ENCODE results near the gene SNX27.

The SNX27 gene

DNA sequence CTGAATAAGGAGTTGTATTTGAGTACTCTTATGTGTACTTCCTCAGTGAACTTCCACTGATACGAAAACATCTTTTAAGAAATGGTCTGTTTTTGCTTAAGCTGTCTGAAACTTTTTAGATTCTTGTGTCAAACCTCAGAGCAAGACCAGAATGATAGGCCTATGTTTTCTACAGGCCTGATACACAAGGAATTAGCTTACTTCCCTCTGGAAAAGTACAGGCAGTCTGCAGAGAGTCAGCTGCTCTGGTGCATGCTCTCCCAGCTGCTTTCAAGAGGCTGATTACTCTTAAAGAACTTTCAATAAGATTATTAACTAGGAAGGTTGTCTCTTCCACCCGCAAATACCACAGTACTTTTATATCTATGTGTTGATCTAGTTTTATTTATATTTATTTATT is 9.5 kb downstream of the SNX27 start:
- no peak overlapping the region for H3K4me3 ChIP-seq (ENCODE audit: low read depth, low read length)
- no peak for DNase-seq (ENCODE audit: low read depth)
- TF ChIP-seq, protein P1, sequence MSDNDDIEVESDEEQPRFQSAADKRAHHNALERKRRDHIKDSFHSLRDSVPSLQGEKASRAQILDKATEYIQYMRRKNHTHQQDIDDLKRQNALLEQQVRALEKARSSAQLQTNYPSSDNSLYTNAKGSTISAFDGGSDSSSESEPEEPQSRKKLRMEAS (IDR thresholded peaks at IDR 0.05; ENCODE audit: low read depth, low read length): no peak
- TF ChIP-seq CTCF (IDR thresholded peaks at IDR 0.05; ENCODE audit: low read depth, low read length): no peak
- TF ChIP-seq POLR2A (IDR thresholded peaks at IDR 0.05; ENCODE audit: extremely low read depth, insufficient read length): no peak
- TF ChIP-seq MYC (IDR thresholded peaks at IDR 0.05; ENCODE audit: low read depth, low read length): no peak

DNA sequence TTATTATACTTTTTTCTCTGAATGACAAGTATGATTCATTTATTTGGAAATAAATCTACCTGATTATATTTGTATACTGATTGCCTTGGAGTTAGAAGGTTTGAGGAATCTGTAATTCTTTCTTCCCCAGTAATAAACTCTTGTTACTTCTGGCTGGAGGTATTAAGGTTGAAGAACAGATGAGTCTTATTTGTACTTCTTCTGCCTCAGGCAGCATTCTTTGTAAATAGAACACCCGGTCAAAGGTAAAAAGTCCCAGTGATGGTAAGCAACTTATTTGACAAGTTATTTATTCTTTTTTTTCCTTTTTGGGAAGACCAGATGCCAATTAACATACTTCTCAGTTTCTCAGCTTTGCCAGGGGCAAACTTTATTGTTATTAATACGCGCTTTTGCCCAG is 12.9 kb downstream of the SNX27 start:
- no peak overlapping the region for H3K4me3 ChIP-seq (ENCODE audit: low read depth, low read length)
- DNase-seq (ENCODE audit: low read depth): no peak
- TF ChIP-seq CTCF (IDR thresholded peaks at IDR 0.05; ENCODE audit: low read depth, low read length) (no peak), POLR2A (IDR thresholded peaks at IDR 0.05; ENCODE audit: extremely low read depth, insufficient read length) (no peak), MYC (IDR thresholded peaks at IDR 0.05; ENCODE audit: low read depth, low read length) (no peak)
- TF ChIP-seq, protein P1 (IDR thresholded peaks at IDR 0.05; ENCODE audit: low read depth, low read length): no peak

DNA sequence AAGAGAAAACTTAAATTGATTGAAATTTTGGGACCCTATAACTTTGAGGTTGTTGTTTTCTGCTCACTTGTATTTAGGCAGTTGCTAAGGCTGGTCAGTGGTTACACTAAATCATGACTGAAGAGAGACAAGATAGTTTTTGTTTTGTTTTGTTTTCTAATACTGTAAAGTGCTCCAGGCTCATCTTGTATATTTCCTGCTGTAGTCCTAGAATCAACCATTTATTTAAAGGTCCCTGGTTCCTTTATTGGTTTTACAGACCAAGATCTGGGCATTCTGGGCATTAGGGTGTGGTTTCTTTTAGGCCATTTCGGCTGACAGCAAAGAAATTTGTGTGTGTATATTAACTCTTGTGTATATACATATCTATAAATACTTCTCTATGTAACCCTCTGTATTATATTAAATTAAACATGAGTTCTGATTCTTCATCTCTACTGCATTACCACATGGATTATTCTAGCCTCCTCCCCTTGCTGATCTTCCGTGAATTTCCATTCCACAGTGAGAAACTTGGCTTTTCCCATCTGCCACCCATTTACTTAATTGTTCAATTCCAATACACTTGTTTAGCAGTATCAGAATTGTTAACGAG is 15.0 kb downstream of the SNX27 start:
- no peak for DNase-seq (ENCODE audit: low read depth)
- no peak overlapping the region for H3K4me3 ChIP-seq (ENCODE audit: low read depth, low read length)
- TF ChIP-seq, protein P1 (IDR thresholded peaks at IDR 0.05; ENCODE audit: low read depth, low read length): no peak
- TF ChIP-seq CTCF (IDR thresholded peaks at IDR 0.05; ENCODE audit: low read depth, low read length): no peak
- no peak for TF ChIP-seq MYC (IDR thresholded peaks at IDR 0.05; ENCODE audit: low read depth, low read length)
- no peak for TF ChIP-seq POLR2A (IDR thresholded peaks at IDR 0.05; ENCODE audit: extremely low read depth, insufficient read length)

DNA sequence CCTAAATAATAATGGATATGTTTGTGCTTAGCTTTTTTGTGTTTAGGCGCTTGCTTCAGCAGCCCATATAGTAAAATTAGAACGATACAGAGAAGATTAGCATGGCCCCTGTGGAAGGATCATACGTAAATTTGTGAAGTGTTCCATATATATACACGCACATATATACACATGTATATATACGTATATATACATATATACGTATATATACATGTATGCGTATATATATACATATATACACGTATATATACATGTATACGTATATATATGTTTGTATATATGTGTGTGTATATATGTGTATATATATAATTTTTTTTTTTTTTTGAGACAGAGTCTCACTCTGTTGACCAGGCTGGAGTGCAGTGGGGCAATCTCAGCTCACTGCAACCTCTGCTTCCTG is 17.4 kb downstream of the SNX27 start:
- no peak for TF ChIP-seq POLR2A (IDR thresholded peaks at IDR 0.05; ENCODE audit: extremely low read depth, insufficient read length)
- TF ChIP-seq, protein P1 (IDR thresholded peaks at IDR 0.05; ENCODE audit: low read depth, low read length): no peak
- TF ChIP-seq CTCF (IDR thresholded peaks at IDR 0.05; ENCODE audit: low read depth, low read length): no peak
- no peak for TF ChIP-seq MYC (IDR thresholded peaks at IDR 0.05; ENCODE audit: low read depth, low read length)
- DNase-seq (ENCODE audit: low read depth): no peak
- no peak overlapping the region for H3K4me3 ChIP-seq (ENCODE audit: low read depth, low read length)

DNA sequence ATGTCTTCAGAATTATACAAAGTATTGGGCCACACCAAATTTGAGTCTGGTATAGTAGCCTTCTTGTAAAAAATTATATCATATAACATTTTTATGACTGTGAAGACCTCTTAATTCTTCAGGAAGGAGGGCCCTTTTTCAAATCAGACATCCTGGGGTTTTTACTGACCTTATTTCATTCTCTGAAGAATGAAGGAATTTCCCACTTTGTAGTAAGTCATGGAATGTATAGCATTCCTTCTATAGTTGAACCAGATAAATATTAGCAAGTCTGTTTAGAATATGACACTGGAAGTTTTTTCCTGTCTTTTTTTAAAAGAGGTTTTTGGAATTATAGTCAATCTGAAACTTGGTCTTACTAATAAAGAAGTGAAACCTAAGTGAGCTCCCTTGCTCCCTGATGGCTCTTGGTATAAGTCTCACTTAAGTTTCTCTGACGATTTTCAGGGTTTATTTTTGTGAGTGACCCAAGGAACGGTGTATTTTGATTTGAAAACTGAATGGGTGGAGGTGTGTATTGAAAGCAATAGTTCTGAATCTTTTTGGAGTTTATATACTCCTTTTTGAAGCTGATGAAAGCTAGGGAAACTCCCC is 23.7 kb downstream of the SNX27 start:
- DNase-seq (ENCODE audit: low read depth): no peak
- TF ChIP-seq, protein P1 (IDR thresholded peaks at IDR 0.05; ENCODE audit: low read depth, low read length): no peak
- TF ChIP-seq MYC (IDR thresholded peaks at IDR 0.05; ENCODE audit: low read depth, low read length) (no peak), POLR2A (IDR thresholded peaks at IDR 0.05; ENCODE audit: extremely low read depth, insufficient read length) (no peak), CTCF (IDR thresholded peaks at IDR 0.05; ENCODE audit: low read depth, low read length) (no peak)
- H3K4me3 ChIP-seq (ENCODE audit: low read depth, low read length): no peak overlapping the region

All from NB4 (cell line).